GM21526 (cell line): ENCODE measurements around the gene AKT3.

Experiments used
- ATAC-seq: cut with Tn5 transposase; IDR thresholded peaks from one replicate; pipeline ENCODE4 v1.9.1; 2021; ENCODE audit warnings: moderate library complexity; ENCODE audit not compliant: unreplicated experiment, low FRiP score

Gene AKT3

DNA sequence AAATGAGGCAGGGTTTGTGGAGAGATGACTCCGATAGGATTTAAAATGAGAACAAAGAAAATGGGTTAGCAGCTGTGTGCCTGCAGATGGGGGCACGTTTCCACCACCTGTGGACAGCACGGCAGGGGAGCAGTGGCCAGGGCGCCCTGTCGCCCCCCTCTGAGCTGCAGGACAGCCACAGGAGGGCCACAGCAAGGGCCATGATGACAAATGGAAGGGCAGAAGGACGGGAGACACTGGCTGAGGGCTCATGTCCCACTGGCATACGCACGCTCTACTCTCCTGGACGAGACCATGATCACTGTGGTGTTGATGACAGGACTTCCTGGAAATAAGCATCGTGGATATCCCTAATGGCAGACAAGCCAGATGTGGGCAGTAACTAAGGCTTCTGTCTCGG is 353.2 kb downstream of the AKT3 start:
- no peak for ATAC-seq

- ATAC-seq: no peak
Observed at GRCh38 chr1:243496187-243496646, 353.8 kb downstream of the AKT3 start.

GRCh38 chr1:243495442-243496186 is 354.4 kb downstream of the AKT3 start:
- ATAC-seq: no peak

DNA sequence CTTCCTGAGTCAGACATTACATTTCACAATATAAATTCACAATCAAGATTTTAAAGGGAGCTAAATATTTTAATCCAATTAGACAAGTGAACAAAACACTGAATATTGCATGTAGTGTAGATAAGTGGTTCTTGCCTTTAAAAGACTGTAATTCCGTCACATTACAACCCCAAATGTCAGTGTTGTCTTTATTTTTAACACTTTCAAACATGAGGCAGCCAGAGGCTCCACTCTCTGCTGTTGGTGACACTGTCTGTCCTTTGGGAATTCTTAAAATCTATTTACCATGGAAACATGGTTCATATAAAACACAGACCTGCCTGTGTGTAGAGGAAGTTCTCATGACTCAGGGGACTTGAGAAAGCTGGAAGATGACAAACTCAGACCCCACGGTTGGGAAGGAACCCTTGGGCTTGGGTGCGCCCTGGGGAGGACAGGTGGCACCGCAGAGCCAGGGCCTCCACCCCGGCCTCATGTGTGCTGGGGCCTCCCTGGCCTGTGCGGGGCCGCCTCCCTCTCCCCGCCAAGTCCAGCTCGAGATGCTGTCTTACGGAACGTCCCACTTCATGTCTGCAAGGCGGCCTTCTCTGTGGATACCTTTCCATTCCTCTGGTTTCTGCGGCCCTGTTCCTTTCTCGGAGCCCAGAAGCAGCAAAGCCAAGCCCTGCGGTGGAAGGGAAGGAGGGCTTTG is 355.2 kb downstream of the AKT3 start:
- ATAC-seq: no peak

GRCh38 chr1:243493156-243494129 is 356.6 kb downstream of the AKT3 start:
- no peak for ATAC-seq

GRCh38 chr1:243490748-243491686 is 359.0 kb downstream of the AKT3 start:
- ATAC-seq: no peak

GRCh38 chr1:243489681-243490546 is 360.1 kb downstream of the AKT3 start:
- ATAC-seq: no peak

DNA sequence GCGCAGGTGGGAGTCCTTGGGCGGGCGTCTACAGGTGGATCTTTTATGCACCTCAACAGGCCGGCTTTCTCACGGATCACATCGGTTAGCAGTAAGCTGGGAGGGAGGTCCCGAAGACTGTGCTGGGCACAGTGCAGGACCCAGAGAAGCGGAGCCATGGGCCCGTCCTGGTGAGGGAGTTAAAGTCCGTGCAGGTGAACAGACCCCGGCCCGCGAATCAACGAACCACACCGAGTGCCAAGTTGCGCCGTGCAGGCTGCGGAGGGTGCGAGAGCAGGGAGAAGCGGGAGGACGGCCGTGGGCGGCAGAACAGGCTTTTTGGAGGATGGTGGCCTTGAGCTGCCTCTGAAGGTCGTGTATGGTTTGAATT is 360.9 kb downstream of the AKT3 start:
- ATAC-seq: no peak

DNA sequence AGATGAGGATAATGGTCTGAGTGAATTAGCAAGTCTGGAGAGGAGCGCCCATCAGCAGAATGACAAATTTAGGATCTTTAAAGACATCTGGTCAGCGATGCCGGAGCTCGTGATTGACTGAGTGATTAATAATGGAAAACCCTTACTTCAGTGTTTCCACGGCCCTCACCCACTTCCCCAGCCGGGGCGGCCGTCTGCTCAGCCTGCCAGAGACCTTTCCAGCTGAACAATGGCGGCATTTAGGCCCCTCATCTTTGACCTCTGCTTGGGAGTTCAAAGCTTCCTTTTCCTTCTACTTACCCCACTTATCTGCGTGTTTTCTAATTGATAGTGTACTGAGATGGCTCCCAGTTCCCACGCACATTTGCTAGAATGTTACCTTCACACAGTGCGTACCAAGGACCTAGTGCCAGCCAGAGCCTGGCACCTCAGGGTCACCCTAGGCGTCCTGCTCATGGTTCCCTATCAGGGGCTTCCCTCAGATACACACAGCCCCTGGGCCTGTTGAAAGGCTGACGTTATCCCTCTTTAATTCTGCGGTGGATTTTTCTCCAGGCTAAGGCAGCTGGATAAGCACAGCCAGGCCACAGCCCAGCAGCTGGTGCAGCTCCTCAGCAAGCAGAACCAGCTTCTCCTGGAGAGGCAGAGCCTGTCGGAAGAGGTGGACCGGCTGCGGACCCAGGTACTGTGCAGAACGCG is 361.4 kb downstream of the AKT3 start:
- no peak for ATAC-seq

GRCh38 chr1:243487649-243488227 is 362.3 kb downstream of the AKT3 start:
- no peak for ATAC-seq

GRCh38 chr1:243487036-243487648 is 362.9 kb downstream of the AKT3 start:
- no peak for ATAC-seq

GRCh38 chr1:243483952-243484351 is 366.1 kb downstream of the AKT3 start:
- no peak for ATAC-seq

DNA sequence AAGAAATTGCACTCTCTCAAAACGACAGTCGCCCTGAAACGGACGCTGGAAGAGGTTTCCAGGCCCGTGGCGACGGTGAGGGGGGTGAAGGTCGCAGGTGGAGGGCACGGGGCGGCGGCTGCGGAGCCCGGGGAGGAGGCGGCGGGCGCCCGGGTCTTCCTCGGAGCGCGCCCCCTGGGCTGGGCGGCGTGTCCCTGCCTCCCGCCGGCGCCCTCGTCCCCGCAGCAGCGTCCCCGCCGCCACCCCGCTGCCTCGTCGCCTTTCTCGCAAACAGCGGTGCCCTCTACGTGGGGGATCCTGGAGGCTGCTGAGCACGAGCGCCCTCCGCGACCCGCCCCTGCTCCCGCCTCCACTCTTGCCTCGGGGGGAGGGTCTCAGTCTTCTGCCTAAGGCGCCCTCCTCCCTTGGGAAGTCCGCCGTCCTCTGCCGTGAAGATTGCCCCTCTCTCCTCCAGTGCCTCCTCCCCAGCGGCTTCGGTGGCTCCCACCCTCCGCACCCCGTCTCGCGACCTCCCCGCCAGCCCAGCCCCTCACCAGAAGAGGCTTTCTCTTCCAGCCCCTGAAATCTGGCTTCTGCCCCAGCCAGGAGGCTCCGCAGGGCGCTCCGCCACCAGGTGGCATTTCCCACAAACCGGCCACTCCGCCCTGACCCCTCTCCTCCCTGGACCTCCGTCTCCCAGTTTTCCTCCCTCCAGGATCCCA is 366.8 kb downstream of the AKT3 start:
- ATAC-seq: no peak

DNA sequence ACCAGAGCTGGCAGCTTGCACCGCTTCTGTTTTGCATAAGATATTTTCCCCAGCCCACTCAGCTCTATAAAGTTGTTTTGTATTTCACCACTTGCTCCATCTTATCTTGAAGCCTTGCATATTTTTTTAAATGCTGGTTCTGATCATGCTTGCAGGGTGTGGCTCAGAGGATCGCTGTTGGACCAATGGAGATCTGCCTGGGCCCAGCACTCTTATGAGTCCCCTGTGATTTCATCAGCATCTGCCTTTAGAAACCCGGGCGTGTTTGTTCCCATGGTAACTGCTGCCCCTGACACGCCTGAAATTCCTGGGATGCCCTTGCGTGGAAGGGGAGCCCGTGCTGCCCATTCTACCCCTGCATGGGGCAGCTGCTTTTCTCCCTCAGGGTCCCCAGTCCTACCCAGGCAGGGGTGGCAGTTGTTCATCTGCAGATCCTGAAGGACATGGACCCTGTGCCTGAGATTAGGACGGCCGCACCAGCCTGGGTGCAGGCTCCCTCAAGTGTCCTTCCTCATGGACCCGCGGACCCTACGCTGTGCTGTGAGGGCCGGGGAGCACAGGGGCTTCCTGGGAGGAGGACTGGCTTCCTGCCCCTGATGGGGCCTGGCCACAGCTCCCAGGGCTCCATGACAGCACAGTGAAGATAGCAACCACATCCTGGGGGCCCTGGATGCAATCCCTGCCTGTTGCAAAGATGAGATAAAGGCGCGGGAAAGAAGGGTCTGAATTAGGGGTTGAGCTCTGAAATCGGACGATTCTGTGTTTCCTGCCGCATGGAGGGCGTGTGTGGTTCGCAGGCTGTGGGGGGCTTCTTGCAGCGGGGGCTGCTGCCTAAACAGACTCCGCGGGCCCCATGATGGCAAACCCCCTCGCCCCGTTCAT is 367.7 kb downstream of the AKT3 start:
- no peak for ATAC-seq

DNA sequence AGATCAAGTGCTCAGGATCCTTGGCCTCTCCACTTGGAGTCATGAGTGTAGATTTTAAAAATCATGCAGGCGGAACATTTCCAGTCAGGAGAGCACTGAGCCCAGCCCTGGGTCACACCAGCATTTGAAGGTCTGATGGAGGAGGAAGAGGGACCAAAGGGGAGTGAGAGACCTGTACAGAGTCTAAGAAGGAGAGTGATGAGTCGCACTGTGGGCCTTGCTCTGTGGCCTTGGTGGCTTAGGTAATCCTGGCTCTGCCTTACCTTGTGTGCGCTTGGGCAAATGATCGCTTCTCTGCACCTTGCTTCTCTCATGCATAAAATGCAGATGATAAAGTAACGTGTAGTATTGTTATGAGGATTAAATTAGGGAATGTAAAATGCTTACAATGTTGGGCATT is 368.9 kb downstream of the AKT3 start:
- no peak for ATAC-seq

DNA sequence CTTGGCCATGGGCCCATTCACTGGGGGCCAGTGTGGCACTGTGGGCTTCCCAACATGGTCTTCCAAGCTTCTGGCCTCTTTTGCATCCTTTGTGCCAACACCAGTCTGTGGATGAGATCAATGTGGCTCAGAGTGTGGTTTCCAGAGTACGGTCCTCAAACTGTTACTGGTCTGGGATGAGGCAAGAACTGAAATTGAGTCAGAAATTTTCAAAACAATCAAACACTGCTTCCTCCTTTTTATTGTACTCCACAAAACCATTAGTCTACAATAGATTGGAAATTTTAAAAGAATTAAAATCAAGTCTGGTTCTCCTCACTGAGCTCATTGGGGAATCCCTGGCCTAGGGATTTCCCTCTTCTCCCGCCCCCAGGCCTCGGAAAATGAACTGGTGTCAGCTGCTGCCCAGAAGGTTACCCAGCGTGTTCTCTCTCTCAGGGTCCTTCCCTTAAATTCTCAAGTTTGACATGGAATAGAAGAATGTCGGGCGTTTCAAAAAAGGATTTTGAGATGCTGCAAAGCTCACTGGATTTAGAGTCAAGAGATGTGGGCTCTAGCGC is 372.2 kb downstream of the AKT3 start:
- no peak for ATAC-seq
